Mesothelial cell of epicardium (in vitro differentiated cells): ENCODE results near the gene GALNT2. TPM values are rescaled to one million over a fixed set of nuclear protein-coding genes. Genes with fewer than 3 reads are reported as not detected.

Experiments
- DNase-seq, 2 experiments: peaks; one replicate each; pipeline ENCODE4 v3.0.0; 2021; ENCODE audit warnings: low spot score in 2 of 2; ENCODE audit not compliant: unreplicated experiment in 2 of 2
- H3K27ac Mint-ChIP-seq: 2 replicates; pipeline ENCODE4 v1.8.0; 2021; ENCODE audit warnings: mixed read lengths
- H3K27me3 Mint-ChIP-seq: 2 replicates; pipeline ENCODE4 v1.8.0; 2021; ENCODE audit warnings: low read depth, mixed read lengths
- H3K36me3 Mint-ChIP-seq: 2 replicates; pipeline ENCODE4 v1.8.0; 2021; ENCODE audit warnings: mixed read lengths
- H3K4me1 Mint-ChIP-seq: 2 replicates; pipeline ENCODE4 v1.8.0; 2021; ENCODE audit warnings: mixed read lengths
- H3K4me3 Mint-ChIP-seq: 2 replicates; pipeline ENCODE4 v1.8.0; 2021; ENCODE audit warnings: mild to moderate bottlenecking, moderate library complexity, mixed read lengths
- H3K9me3 Mint-ChIP-seq: 2 replicates; pipeline ENCODE4 v1.8.0; 2021; ENCODE audit warnings: mixed read lengths
- CTCF ChIP-seq: fragments of 200-600 bp; sonication (generic); IDR thresholded peaks from one replicate; pipeline ENCODE4 v1.5.0; 2021; ENCODE audit warnings: antibody characterized with exemption; ENCODE audit not compliant: unreplicated experiment
- total RNA-seq: library from RNA; stranded (reverse); gene quantifications from 3 replicates; pipeline ENCODE4 v1.2.1, GENCODE V29; 2021

The GALNT2 gene
- total RNA-seq, 1 donor from 2014 or later: 48.3 TPM

GRCh38 chr1:230124186-230125128 lies 57.4 kb downstream of the GALNT2 start:
- Mint-ChIP-seq H3K4me3 (no peak overlapping the region), H3K27me3 (no peaks in the 10 kb centered on the region), H3K4me1 (peaks cover 29% of the 10 kb centered on the region), H3K36me3 (peaks cover 7% of the 10 kb centered on the region), H3K27ac (no peak overlapping the region), H3K9me3 (no peaks in the 10 kb centered on the region)
- no peak for DNase-seq
- no peak for TF ChIP-seq CTCF

DNA sequence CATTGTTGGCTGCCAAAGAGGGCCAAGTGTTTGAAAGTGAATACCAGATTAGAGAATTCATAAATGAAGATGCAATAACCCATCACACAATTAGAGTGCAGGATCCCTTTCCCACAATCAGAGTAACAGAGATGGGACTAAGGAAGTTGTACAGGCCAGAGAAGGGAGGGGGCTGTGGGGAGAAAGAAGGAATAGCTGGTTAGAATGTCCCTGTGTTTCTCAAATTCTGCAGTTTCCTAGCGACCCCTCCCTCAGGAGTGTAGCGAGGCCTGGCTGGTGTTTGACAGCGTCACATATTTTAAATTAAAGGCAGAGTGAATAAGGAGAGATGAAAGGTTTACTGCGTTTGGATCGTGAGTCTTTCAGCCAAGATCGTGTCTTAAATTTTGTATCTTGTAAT lies 58.1 kb downstream of the GALNT2 start:
- Mint-ChIP-seq H3K36me3 (peaks cover 7% of the 10 kb centered on the region), H3K4me3 (no peak overlapping the region), H3K4me1 (peaks cover 29% of the 10 kb centered on the region), H3K9me3 (no peaks in the 10 kb centered on the region), H3K27me3 (no peaks in the 10 kb centered on the region), H3K27ac (no peak overlapping the region)
- no peak for DNase-seq
- TF ChIP-seq CTCF: no peak

DNA sequence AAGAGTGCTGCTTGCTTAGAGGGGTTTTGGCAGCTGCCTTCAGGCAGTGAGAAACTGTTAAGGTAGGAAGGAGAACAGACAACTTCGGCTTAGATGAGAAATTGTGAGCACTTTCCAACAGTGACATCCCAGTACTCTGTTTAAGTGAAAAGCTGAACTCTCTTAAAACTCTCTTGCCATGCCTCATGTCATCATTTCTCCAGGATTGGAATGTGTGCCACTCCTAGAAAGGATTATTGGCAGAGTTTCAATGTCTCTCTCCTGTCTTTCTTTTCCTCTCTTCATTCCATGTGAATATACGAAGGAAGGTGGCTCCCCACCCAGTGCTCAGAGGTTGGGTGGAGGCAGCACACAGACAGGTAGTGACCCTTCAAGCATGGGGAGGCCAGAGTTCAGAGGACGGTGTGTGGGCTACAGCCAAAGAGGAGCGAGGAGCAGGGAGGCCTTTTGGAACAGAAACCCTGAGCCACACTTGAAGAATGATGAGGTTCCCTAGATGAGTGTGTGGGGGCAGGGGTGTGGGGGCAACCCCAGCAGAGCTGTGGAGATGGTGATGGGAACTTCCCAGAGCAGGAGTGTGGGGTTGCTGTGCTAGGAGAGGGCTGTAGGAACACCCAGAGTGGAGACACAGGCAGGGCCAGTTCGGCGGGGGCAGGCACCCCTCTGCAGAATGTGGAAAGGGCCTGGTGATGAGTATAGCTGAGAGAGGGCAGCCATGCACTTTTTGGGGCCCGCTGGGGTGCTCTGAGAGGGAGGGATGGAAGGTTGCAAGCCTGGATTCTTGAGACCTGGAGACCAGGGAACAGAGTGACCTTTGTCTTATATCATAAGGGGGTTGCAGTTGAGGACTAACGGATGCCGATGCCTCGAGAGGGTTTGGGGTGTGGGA lies 58.8 kb downstream of the GALNT2 start:
- no peaks in the 10 kb centered on the region for H3K27me3 Mint-ChIP-seq
- no peak for DNase-seq
- no peaks in the 10 kb centered on the region for H3K9me3 Mint-ChIP-seq
- peak overlapping the region; percentile 65 for H3K27ac Mint-ChIP-seq
- no peak overlapping the region for H3K4me3 Mint-ChIP-seq
- peaks cover 2% of the 10 kb centered on the region for H3K36me3 Mint-ChIP-seq
- no peak for TF ChIP-seq CTCF
- H3K4me1 Mint-ChIP-seq: peaks cover 29% of the 10 kb centered on the region

GRCh38 chr1:230126529-230127104 lies 59.6 kb downstream of the GALNT2 start:
- no peaks in the 10 kb centered on the region for H3K9me3 Mint-ChIP-seq
- H3K27me3 Mint-ChIP-seq: no peaks in the 10 kb centered on the region
- peaks cover 29% of the 10 kb centered on the region for H3K4me1 Mint-ChIP-seq
- no peak overlapping the region for H3K4me3 Mint-ChIP-seq
- TF ChIP-seq CTCF: no peak
- no peak overlapping the region for H3K27ac Mint-ChIP-seq
- no peaks in the 10 kb centered on the region for H3K36me3 Mint-ChIP-seq
- DNase-seq: no peak
